ENCODE results near the gene KHDC4. TPM values are rescaled to one million over a fixed set of nuclear protein-coding genes. Genes with fewer than 3 reads are reported as not detected.

Gene KHDC4
- total RNA-seq, 1 experiment from 2014 or later: 68.8 TPM

GRCh38 chr1:155976913-155977689 is 42.9 kb upstream of the KHDC4 start:
- H3K27me3 ChIP-seq (ENCODE audit: insufficient read depth, low read depth): no peaks in the 10 kb centered on the region
- ChIA-PET CTCF (interaction anchor here (0.6 to 1.6 kb wide), 3 partner anchors 14 to 287 kb away, joined by 5 to 12 read pairs (median 10); no protein-coding TSS in a partner anchor), POLR2A (ENCODE audit: unreplicated experiment) (interaction anchor here (0.5 to 1.1 kb wide), 6 partner anchors 14 to 337 kb away, joined by 3 to 25 read pairs (median 4); no protein-coding TSS in a partner anchor)

DNA sequence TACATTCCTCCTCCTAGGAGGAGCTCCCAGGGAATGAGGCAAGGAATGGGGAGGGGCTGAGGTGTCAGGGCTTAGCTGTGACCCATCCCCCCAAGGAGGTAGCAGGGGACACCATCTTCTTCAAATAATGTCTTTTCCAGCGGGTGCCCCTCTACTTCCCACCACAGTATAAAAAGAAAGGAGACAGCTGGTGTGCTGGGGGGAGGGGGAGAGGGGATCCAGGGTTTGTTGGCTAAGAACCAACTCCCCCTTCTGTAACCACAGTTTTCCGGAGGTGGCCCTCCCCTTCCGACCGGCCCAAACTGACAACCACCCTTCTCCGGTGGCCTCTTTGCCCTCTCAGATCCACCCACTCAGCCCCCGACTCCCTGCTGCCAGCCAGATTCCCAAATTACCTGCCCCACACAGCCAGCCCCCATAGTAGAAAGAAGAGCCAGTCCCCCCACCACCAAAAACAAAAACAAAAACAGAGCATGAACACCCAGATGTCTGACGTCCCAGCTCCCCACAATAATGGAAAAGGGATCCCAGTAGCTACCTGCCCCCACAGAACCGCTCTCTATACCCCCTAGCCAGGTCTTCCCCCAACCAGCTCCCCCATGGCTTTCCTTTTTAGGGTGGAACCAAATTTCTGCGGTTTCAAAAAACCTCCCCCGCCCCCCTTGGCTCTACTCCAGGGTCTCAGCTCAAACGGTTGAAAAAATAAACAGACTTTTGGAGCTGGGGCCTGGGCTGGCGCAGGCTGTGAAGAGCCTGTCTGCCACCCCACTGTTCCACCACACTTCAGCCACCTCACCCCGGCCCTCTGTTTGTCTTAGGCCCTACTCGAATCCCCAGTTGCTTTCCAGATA is 42.1 kb upstream of the KHDC4 start:
- H3K79me2 ChIP-seq (ENCODE audit: low read depth): peaks cover 99% of the 10 kb centered on the region
- H3K9me2 ChIP-seq (ENCODE audit: insufficient read depth): no peaks in the 10 kb centered on the region
- BruUV-seq (replicated peaks): no TSS peak
- CTCF ChIA-PET: interaction anchor here (0.6 to 1.6 kb wide), 2 partner anchors 14 to 90 kb away, joined by 5 to 12 read pairs; no protein-coding TSS in a partner anchor
- DNase-seq: peak in 1 of 2 experiments; percentile 44
- peaks cover 27% of the 10 kb centered on the region for H3K36me3 ChIP-seq (ENCODE audit: low read depth)
- TF ChIP-seq, protein P1, sequence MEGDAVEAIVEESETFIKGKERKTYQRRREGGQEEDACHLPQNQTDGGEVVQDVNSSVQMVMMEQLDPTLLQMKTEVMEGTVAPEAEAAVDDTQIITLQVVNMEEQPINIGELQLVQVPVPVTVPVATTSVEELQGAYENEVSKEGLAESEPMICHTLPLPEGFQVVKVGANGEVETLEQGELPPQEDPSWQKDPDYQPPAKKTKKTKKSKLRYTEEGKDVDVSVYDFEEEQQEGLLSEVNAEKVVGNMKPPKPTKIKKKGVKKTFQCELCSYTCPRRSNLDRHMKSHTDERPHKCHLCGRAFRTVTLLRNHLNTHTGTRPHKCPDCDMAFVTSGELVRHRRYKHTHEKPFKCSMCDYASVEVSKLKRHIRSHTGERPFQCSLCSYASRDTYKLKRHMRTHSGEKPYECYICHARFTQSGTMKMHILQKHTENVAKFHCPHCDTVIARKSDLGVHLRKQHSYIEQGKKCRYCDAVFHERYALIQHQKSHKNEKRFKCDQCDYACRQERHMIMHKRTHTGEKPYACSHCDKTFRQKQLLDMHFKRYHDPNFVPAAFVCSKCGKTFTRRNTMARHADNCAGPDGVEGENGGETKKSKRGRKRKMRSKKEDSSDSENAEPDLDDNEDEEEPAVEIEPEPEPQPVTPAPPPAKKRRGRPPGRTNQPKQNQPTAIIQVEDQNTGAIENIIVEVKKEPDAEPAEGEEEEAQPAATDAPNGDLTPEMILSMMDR (conservative IDR thresholded peaks at IDR 0.05): no peak
- TF ChIP-seq EZH2 (IDR thresholded peaks at IDR 0.05; ENCODE audit: low read depth): no peak
- H3K27me3 ChIP-seq (ENCODE audit: insufficient read depth, low read depth): no peaks in the 10 kb centered on the region
- POLR2A ChIA-PET (ENCODE audit: unreplicated experiment): interaction anchor here (0.6 to 2.5 kb wide), 6 partner anchors 14 to 338 kb away, joined by 3 to 25 read pairs (median 5); partner anchors contain the start of gene KHDC4
- H3K4me2 ChIP-seq: peak overlapping the region; percentile 94
- intact Hi-C loops (cut with micrococcal nuclease; ENCODE audit: unreplicated experiment): loop anchor here (1.0 to 5.0 kb wide), 2 partner anchors 14 to 306 kb away; partner anchors contain the start of genes SMG5 and TMEM79
- H3K27ac ChIP-seq: peak overlapping the region; percentile 96
- H3K4me3 ChIP-seq: peak overlapping the region; percentile 93
- peaks cover 46% of the 10 kb centered on the region for H3K4me1 ChIP-seq (replicated peaks; ENCODE audit: insufficient read depth)
- peaks cover 56% of the 10 kb centered on the region for H4K20me1 ChIP-seq (ENCODE audit: insufficient read depth)
- no peaks in the 10 kb centered on the region for H3K9me3 ChIP-seq (ENCODE audit: insufficient read depth, low read depth)
- H2AFZ ChIP-seq: no peak overlapping the region
- peaks cover 57% of the 10 kb centered on the region for H3F3A ChIP-seq (ENCODE audit: insufficient read depth, low read depth)

More at GRCh38 chr1:155976913-155977689, 42.9 kb upstream of the KHDC4 start:
- peaks cover 30% of the 10 kb centered on the region for H3K36me3 ChIP-seq (ENCODE audit: low read depth)
- DNase-seq: peak in 1 of 2 experiments; percentile 14
- peaks cover 95% of the 10 kb centered on the region for H3K79me2 ChIP-seq (ENCODE audit: low read depth)
- H2AFZ ChIP-seq: no peak overlapping the region
- TF ChIP-seq, protein P1 (conservative IDR thresholded peaks at IDR 0.05): no peak
- TF ChIP-seq EZH2 (IDR thresholded peaks at IDR 0.05; ENCODE audit: low read depth): no peak
- no peaks in the 10 kb centered on the region for H3K9me3 ChIP-seq (ENCODE audit: insufficient read depth, low read depth)
- H3K4me2 ChIP-seq: peak overlapping the region; percentile 94
- no peaks in the 10 kb centered on the region for H3K9me2 ChIP-seq (ENCODE audit: insufficient read depth)
- intact Hi-C loops (cut with micrococcal nuclease; ENCODE audit: unreplicated experiment): loop anchor here (1.0 to 5.0 kb wide), 2 partner anchors 15 to 305 kb away; partner anchors contain the start of genes SMG5 and TMEM79
- H3F3A ChIP-seq (ENCODE audit: insufficient read depth, low read depth): peaks cover 60% of the 10 kb centered on the region
- peaks cover 52% of the 10 kb centered on the region for H3K4me1 ChIP-seq (replicated peaks; ENCODE audit: insufficient read depth)
- peak overlapping the region; percentile 93 for H3K4me3 ChIP-seq
- H3K27ac ChIP-seq: peak overlapping the region; percentile 96
- H4K20me1 ChIP-seq (ENCODE audit: insufficient read depth): peaks cover 49% of the 10 kb centered on the region
- BruUV-seq (replicated peaks): TSS peak; percentile 42

Measured in PC-9 (cell line).